BJ (cell line): ENCODE data around the gene PHACTR3. TPM values are rescaled to one million over a fixed set of nuclear protein-coding genes. Genes with fewer than 3 reads are reported as not detected.
"Not testable (repeated sequence)": the region's sequence is repeated elsewhere in the genome, so short reads cannot be mapped to it uniquely, and the experiment has no call there.

ENCODE experiments used
- CTCF ChIA-PET: fragments of 350-600 bp; formaldehyde crosslinking; extraction: SDS; loops from one replicate; lab custom pipeline; 2021; ENCODE audit warnings: antibody characterized with exemption, inconsistent platforms; lab: Yijun Ruan, JAX
- POLR2A ChIA-PET: fragments of 300-600 bp; sonication (Branson Sonifier 250); formaldehyde crosslinking; extraction: SDS; loops from one replicate; lab custom pipeline; 2021; ENCODE audit warnings: antibody characterized with exemption; lab: Charles Lee
- DNase-seq: peaks from one replicate; pipeline ENCODE4 v3.0.0-alpha.2; 2011; ENCODE audit warnings: low read depth
- H3K27me3 ChIP-seq: 2 replicates; pipeline ENCODE4 v1.6.0; 2011; ENCODE audit warnings: low read length; ENCODE audit not compliant: control insufficient read depth, insufficient read depth
- H3K36me3 ChIP-seq: 2 replicates; pipeline ENCODE4 v1.5.1; 2011; ENCODE audit warnings: low read length; ENCODE audit not compliant: control insufficient read depth, insufficient read depth
- H3K4me3 ChIP-seq: 2 replicates; pipeline ENCODE4 v1.5.1; 2011; ENCODE audit warnings: low read depth, mild to moderate bottlenecking, control low read depth, low read length
- polyA plus RNA-seq: library from polyadenylated mRNA; depleted of rRNA; stranded (reverse); fragments of >200 nt; gene quantifications from 2 replicates; pipeline ENCODE4 v1.2.3, GENCODE V29; 2011
- TF ChIP-seq, protein P1 (sequence below): IDR thresholded peaks from 2 replicates; pipeline ENCODE4 v1.5.1; 2011; ENCODE audit warnings: low read depth, mild to moderate bottlenecking, control low read depth, inconsistent platforms, low read length, moderate library complexity; ENCODE audit not compliant: insufficient read depth

Gene PHACTR3
- polyA plus RNA-seq, 1 experiment: not detected

DNA sequence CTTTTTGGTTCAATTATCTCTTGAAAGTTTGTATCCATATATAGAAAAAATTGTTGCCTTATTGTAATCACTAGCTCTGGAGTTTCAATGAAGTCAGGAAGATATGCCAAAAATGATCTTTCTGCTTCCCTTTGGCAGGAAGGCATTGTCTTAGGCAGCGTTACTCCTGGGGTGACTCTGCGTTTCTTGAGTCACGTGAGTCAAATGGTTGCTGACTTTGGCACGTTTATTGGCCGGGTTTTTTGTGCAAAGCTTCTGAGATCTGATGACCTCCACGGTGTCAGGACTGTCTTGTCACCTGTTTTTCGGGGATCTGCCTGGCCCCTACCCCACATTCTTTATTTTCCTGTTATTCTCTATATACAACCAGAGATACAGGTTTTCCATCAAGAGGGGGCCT, 10.4 kb downstream of the PHACTR3 start:
- no peaks in the 10 kb centered on the region for H3K36me3 ChIP-seq
- ChIA-PET CTCF (interaction anchor here (0.7 to 1.6 kb wide), 2 partner anchors 16 to 19 kb away, joined by 3 read pairs; no protein-coding TSS in a partner anchor), POLR2A (no interaction called here)
- H3K27me3 ChIP-seq: no peaks in the 10 kb centered on the region
- no peak overlapping the region for H3K4me3 ChIP-seq
- no peak for DNase-seq
- TF ChIP-seq, protein P1, sequence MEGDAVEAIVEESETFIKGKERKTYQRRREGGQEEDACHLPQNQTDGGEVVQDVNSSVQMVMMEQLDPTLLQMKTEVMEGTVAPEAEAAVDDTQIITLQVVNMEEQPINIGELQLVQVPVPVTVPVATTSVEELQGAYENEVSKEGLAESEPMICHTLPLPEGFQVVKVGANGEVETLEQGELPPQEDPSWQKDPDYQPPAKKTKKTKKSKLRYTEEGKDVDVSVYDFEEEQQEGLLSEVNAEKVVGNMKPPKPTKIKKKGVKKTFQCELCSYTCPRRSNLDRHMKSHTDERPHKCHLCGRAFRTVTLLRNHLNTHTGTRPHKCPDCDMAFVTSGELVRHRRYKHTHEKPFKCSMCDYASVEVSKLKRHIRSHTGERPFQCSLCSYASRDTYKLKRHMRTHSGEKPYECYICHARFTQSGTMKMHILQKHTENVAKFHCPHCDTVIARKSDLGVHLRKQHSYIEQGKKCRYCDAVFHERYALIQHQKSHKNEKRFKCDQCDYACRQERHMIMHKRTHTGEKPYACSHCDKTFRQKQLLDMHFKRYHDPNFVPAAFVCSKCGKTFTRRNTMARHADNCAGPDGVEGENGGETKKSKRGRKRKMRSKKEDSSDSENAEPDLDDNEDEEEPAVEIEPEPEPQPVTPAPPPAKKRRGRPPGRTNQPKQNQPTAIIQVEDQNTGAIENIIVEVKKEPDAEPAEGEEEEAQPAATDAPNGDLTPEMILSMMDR: no peak

DNA sequence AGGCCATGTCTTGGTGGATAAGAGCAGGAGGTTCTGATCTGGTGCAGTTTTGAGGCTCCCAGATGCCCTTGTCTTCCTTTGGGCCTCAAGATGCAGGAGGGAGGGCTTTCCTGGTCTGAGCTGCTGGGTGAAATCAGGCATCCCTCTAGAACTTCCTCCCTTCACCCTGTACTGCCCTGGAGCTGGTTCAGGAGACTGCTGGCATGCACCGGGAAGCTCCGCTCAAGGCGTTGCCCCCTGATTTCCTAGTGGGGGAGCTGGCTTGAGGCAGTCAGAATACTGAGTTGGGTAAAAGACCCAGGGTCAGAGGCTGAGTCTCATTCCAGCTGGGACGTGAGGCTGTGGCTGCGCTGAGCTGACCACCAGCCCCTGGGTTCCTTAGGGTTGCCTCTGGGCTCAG, 12.0 kb downstream of the PHACTR3 start:
- TF ChIP-seq, protein P1: no peak
- Histone ChIP-seq H3K36me3 (no peaks in the 10 kb centered on the region), H3K27me3 (no peaks in the 10 kb centered on the region), H3K4me3 (no peak overlapping the region)
- ChIA-PET CTCF (interaction anchor here (0.6 to 1.0 kb wide), 2 partner anchors 18 to 697 kb away, joined by 3 read pairs; no protein-coding TSS in a partner anchor), POLR2A (no interaction called here)
- DNase-seq: no peak

GRCh38 chr20:59617221-59617620, 12.9 kb downstream of the PHACTR3 start:
- no peak for DNase-seq
- Histone ChIP-seq H3K4me3 (no peak overlapping the region), H3K27me3 (no peaks in the 10 kb centered on the region), H3K36me3 (no peaks in the 10 kb centered on the region)
- TF ChIP-seq, protein P1: no peak
- ChIA-PET CTCF (interaction anchor here (1.7 kb wide), 1 partner anchor 45 kb away, joined by 9 read pairs; no protein-coding TSS in a partner anchor), POLR2A (no interaction called here)

GRCh38 chr20:59618131-59618530, 13.8 kb downstream of the PHACTR3 start:
- H3K27me3 ChIP-seq: no peaks in the 10 kb centered on the region
- ChIA-PET CTCF (interaction anchor here (1.0 to 1.7 kb wide), 2 partner anchors 46 to 58 kb away, joined by 3 to 9 read pairs; no protein-coding TSS in a partner anchor), POLR2A (no interaction called here)
- TF ChIP-seq, protein P1: no peak
- H3K36me3 ChIP-seq: no peaks in the 10 kb centered on the region
- no peak for DNase-seq
- no peak overlapping the region for H3K4me3 ChIP-seq

DNA sequence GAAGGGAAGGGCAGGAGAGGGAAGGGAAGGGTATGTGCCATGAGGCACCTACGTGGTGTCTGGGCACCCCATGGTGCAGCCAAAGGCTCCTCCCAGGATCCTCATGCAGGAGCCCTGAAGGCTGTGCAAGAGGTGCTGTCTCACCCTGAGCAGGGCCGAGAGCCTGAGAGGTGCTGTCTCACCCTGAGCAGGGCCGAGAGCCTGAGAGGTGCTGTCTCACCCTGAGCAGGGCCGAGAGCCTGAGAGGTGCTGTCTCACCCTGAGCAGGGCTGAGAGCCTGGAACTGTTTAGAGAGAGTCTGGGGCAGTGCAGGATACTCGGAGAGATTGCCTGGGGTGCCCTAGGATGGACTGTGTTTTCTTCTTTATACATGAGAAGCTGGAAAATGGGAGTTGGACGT, 14.2 kb downstream of the PHACTR3 start:
- DNase-seq, H3K4me3 ChIP-seq, H3K27me3 ChIP-seq, POLR2A ChIA-PET, H3K36me3 ChIP-seq: not testable (repeated sequence)
- CTCF ChIA-PET: interaction anchor here (1.0 kb wide), 1 partner anchor 58 kb away, joined by 3 read pairs; no protein-coding TSS in a partner anchor
